Inflammatory macrophage treated with lipopolysaccharide for 1 hour (primary cell): ENCODE measurements around the gene CYTH3.
A peak's percentile ranks its signal among the peaks of the same experiment; 100 is the strongest.

Experiments used
- DNase-seq, 2 donors: peaks; one replicate each; pipeline ENCODE4 v3.0.0-alpha.2; 2020 to 2022

The CYTH3 gene

GRCh38 chr7:6146666-6147065, 125.8 kb downstream of the CYTH3 start:
- no peak for DNase-seq

DNA sequence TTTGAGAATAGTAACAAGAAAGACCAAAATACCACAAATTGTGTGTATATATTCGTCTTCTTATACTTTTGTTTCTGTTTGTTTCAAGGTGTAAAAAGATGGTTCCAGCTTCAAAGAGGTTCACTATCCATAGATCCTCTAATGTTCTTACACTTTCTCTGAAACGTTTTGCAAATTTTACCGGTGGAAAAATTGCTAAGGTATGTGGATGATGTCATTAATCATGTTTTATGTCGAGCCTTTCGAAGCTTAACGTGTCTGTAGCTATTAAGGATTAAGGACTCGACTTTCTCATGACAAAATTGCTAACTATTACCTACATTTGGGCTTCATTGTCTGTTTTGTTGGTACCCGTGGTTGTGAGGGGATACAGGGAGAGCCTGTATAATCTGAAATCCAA, 128.4 kb downstream of the CYTH3 start:
- DNase-seq, result no peak

DNA sequence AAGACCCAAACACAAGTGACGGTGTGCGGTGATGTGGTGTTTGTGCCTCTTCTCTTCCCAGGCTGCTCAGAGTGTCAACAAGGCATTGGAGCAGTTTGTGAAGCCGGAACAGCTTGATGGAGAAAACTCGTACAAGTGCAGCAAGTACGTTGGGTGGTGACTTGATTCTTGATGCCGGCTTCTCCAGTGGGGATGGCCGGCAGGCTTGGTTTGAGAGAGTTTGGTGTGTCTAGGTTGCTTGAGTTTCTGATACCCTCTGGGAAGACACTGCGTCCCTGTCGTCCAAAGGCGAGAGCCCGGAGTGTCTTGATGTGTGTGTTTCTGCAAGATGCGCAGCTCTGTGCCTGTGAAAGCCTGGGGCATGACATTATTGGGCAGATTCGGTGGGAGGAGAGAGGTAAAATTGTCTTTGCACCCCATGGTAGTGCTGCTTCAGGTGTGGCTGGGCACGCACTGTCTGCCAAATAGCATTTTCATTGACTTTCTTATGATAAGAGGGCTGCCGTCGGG, 129.5 kb downstream of the CYTH3 start:
- DNase-seq, result no peak

GRCh38 chr7:6139189-6139996, 133.0 kb downstream of the CYTH3 start:
- DNase-seq, result peak; percentile 29

DNA sequence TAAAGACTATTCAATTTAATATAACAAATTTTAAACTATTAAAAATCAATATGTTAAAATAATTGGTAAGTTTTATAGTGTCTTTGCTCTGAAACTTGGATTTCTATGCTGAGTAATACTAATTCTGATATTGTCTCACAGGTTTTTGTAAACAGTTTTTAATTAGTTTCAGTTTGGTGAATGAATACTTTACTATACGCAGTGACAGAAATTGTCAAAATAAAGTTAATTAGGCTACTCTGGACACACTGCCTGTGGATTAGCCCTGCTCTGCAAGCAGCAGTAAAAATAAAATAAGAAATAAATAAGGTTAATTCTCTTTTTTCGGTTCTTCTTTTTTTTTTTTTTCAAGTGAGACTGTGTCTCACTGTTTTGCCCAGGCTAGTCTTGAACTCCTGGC, 135.9 kb downstream of the CYTH3 start:
- no peak for DNase-seq

GRCh38 chr7:6133249-6133648, 139.2 kb downstream of the CYTH3 start:
- no peak for DNase-seq

DNA sequence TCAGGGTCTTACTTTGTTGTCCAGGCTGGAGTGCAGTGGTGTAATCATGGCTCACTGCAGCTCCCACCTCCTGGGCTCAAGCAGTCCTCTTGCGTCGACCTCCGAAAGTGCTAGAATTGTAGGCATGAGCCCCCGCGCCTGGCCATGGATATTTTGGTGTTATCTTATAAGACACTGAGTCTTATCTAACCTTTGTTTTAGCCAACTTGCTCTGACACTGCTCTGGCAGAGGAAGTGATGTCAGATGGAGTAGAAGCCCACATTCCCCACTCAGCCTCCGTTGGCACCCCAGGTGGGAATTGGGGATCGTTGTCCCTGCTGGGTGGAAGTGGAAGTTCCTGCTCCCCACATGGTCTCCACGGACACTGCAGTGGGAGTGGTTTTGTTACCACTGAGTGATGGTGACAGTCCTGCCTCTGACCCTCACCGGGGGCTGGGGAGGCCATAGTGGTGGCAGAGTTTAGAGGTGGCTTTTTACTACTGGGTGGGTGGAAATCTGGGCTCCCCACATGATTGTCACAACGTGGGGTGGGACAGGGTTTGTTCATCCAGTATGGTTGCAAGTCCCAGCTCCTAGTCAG, 142.3 kb downstream of the CYTH3 start:
- DNase-seq, result no peak

- no peak for DNase-seq
Measured at GRCh38 chr7:6128205-6128604, 144.2 kb downstream of the CYTH3 start.

- no peak for DNase-seq
Measured at GRCh38 chr7:6127110-6127490, 145.3 kb downstream of the CYTH3 start.

GRCh38 chr7:6123843-6124242, 148.6 kb downstream of the CYTH3 start:
- no peak for DNase-seq

- no peak for DNase-seq
Measured at GRCh38 chr7:6121141-6121540, 151.3 kb downstream of the CYTH3 start.

GRCh38 chr7:6117533-6117932, 154.9 kb downstream of the CYTH3 start:
- no peak for DNase-seq

GRCh38 chr7:6116211-6116610, 156.2 kb downstream of the CYTH3 start:
- DNase-seq, result no peak
